HG03457 (cell line): ENCODE data around the gene ASPG.
"Not testable (repeated sequence)": the region's sequence is repeated elsewhere in the genome, so short reads cannot be mapped to it uniquely, and the experiment has no call there.

Source experiments
- ATAC-seq: cut with Tn5 transposase; IDR thresholded peaks from one replicate; pipeline ENCODE4 v1.9.1; 2021; ENCODE audit warnings: moderate number of reproducible peaks; ENCODE audit not compliant: unreplicated experiment

Gene ASPG

GRCh38 chr14:104145826-104146601 is 60.5 kb downstream of the ASPG start:
- no peak for ATAC-seq

- ATAC-seq, result no peak
Measured at GRCh38 chr14:104146651-104147345, 61.3 kb downstream of the ASPG start.

- ATAC-seq, result no peak
Measured at GRCh38 chr14:104147346-104148125, 62.0 kb downstream of the ASPG start.

- no peak for ATAC-seq
Measured at GRCh38 chr14:104148433-104149277, 63.2 kb downstream of the ASPG start.

GRCh38 chr14:104149278-104149595 is 63.7 kb downstream of the ASPG start:
- no peak for ATAC-seq

- no peak for ATAC-seq
Measured at GRCh38 chr14:104149617-104150135, 64.2 kb downstream of the ASPG start.

- no peak for ATAC-seq
Measured at GRCh38 chr14:104150136-104151025, 64.9 kb downstream of the ASPG start.

- no peak for ATAC-seq
Measured at GRCh38 chr14:104151026-104151381, 65.5 kb downstream of the ASPG start.

GRCh38 chr14:104151566-104152245 is 66.2 kb downstream of the ASPG start:
- ATAC-seq, result no peak

GRCh38 chr14:104152246-104152575 is 66.7 kb downstream of the ASPG start:
- no peak for ATAC-seq

- no peak for ATAC-seq
Measured at GRCh38 chr14:104152686-104153393, 67.3 kb downstream of the ASPG start.

GRCh38 chr14:104153394-104153755 is 67.9 kb downstream of the ASPG start:
- not testable (repeated sequence) for ATAC-seq

- ATAC-seq, result no peak
Measured at GRCh38 chr14:104154246-104154645, 68.7 kb downstream of the ASPG start.

- ATAC-seq, result no peak
Measured at GRCh38 chr14:104155513-104155912, 70.0 kb downstream of the ASPG start.

GRCh38 chr14:104156142-104156541 is 70.6 kb downstream of the ASPG start:
- ATAC-seq, result no peak

- no peak for ATAC-seq
Measured at GRCh38 chr14:104157016-104157928, 71.8 kb downstream of the ASPG start.
